Neural cell (in vitro differentiated cells): ENCODE data around the gene DPF3.

Experiments
- CTCF ChIP-seq: fragments of 450-650 bp; IDR thresholded peaks from 2 replicates; pipeline ENCODE4 v1.5.1; 2014; ENCODE audit warnings: antibody characterized with exemption, mild to moderate bottlenecking, moderate library complexity; ENCODE audit not compliant: poor library complexity, severe bottlenecking
- EP300 ChIP-seq: fragments of 450-650 bp; conservative IDR thresholded peaks from 2 replicates; pipeline ENCODE4 v1.6.1; 2014; ENCODE audit warnings: antibody characterized with exemption, mild to moderate bottlenecking, moderate library complexity; ENCODE audit not compliant: poor library complexity, severe bottlenecking
- EZH2 ChIP-seq: fragments of 200-600, 300-800 bp; shearing (Covaris generic), sonication (generic); IDR thresholded peaks from 2 replicates; pipeline ENCODE4 v1.6.1; 2014; ENCODE audit warnings: antibody characterized with exemption, low read length, borderline replicate concordance, mild to moderate bottlenecking; ENCODE audit not compliant: insufficient read depth, poor library complexity, severe bottlenecking
- MXI1 ChIP-seq: fragments of 450-650 bp; conservative IDR thresholded peaks from 2 replicates; pipeline ENCODE4 v1.6.1; 2014; ENCODE audit warnings: antibody characterized with exemption, mild to moderate bottlenecking; ENCODE audit not compliant: poor library complexity, severe bottlenecking
- POLR2AphosphoS5 ChIP-seq: IDR thresholded peaks from 2 replicates; pipeline ENCODE4 v1.6.1; 2012
- RAD21 ChIP-seq: fragments of 450-650 bp; conservative IDR thresholded peaks from 2 replicates; pipeline ENCODE4 v1.6.1; 2014; ENCODE audit warnings: antibody characterized with exemption, mild to moderate bottlenecking, moderate library complexity
- REST ChIP-seq: IDR thresholded peaks from 2 replicates; pipeline ENCODE4 v1.6.1; 2012; ENCODE audit warnings: borderline replicate concordance
- SMC3 ChIP-seq: fragments of 450-650 bp; conservative IDR thresholded peaks from 2 replicates; pipeline ENCODE4 v1.6.1; 2014; ENCODE audit warnings: antibody characterized with exemption, mild to moderate bottlenecking, moderate library complexity; ENCODE audit not compliant: poor library complexity
- TAF1 ChIP-seq: IDR thresholded peaks from 2 replicates; pipeline ENCODE4 v1.6.1; 2012; ENCODE audit warnings: low read depth

GRCh38 chr14:72582582-72582981 is 311.3 kb downstream of the DPF3 start:
- TF ChIP-seq CTCF = no peak
- TF ChIP-seq EZH2 = no peak
- no peak for TF ChIP-seq POLR2AphosphoS5
- TF ChIP-seq REST = no peak
- no peak for TF ChIP-seq RAD21
- no peak for TF ChIP-seq TAF1
- no peak for TF ChIP-seq EP300
- no peak for TF ChIP-seq SMC3
- TF ChIP-seq MXI1 = no peak
